Measurements from ENCODE around the gene MND1. TPM values are rescaled to one million over a fixed set of nuclear protein-coding genes. Genes with fewer than 3 reads are reported as not detected.

Gene MND1
- total and polyA plus RNA-seq, 2 donors from 2014 or later = 0.98 to 1.5 TPM

DNA sequence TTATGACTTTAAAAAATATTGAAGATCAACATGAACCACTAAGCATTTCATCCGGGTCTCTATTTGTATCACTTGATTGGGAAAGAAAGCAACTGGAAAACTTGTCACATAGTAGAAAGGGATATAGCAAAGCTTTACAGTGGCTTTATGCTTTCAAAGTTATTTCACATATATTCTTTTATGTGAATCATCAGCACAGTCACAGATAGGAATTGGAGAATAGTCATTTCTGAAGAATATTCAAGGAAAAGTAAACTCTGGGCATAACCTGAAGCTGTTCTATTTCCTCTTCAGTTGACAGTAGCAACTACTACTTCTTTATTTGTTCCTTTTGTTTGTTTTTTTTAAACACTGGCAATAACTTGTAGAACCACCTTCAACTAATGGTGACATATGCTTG is 50.5 kb downstream of the MND1 start:
- intact Hi-C loops (cut with DNase I) = no loop called here
- no peaks in the 10 kb centered on the region for H3K27me3 ChIP-seq (ENCODE audit: control insufficient read depth, insufficient read depth, low read length)
- TF ChIP-seq, protein P1, sequence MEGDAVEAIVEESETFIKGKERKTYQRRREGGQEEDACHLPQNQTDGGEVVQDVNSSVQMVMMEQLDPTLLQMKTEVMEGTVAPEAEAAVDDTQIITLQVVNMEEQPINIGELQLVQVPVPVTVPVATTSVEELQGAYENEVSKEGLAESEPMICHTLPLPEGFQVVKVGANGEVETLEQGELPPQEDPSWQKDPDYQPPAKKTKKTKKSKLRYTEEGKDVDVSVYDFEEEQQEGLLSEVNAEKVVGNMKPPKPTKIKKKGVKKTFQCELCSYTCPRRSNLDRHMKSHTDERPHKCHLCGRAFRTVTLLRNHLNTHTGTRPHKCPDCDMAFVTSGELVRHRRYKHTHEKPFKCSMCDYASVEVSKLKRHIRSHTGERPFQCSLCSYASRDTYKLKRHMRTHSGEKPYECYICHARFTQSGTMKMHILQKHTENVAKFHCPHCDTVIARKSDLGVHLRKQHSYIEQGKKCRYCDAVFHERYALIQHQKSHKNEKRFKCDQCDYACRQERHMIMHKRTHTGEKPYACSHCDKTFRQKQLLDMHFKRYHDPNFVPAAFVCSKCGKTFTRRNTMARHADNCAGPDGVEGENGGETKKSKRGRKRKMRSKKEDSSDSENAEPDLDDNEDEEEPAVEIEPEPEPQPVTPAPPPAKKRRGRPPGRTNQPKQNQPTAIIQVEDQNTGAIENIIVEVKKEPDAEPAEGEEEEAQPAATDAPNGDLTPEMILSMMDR (IDR thresholded peaks at IDR 0.05; ENCODE audit: borderline replicate concordance, extremely low read depth, insufficient read depth) = no peak
- no peak for DNase-seq
- no peak overlapping the region for H3K27ac ChIP-seq (ENCODE audit: low read depth in 2 of 2, low read length in 2 of 2)
- no peaks in the 10 kb centered on the region for H3K36me3 ChIP-seq (ENCODE audit: control insufficient read depth in 2 of 3, insufficient read depth in 3 of 3, low read length in 3 of 3)
- no peaks in the 10 kb centered on the region for H3K4me1 ChIP-seq (ENCODE audit: control insufficient read depth in 2 of 3, insufficient read depth in 2 of 3, low read depth in 1 of 3, low read length in 3 of 3)
- H3K4me3 ChIP-seq (ENCODE audit: low read length in 3 of 3) = no peak overlapping the region
- FAIRE-seq = no peak
- H3K9ac ChIP-seq (ENCODE audit: low read length in 3 of 3) = no peak overlapping the region
- H3K9me3 ChIP-seq (ENCODE audit: control insufficient read depth in 2 of 3, insufficient read depth in 1 of 3, low read length in 3 of 3) = no peaks in the 10 kb centered on the region

DNA sequence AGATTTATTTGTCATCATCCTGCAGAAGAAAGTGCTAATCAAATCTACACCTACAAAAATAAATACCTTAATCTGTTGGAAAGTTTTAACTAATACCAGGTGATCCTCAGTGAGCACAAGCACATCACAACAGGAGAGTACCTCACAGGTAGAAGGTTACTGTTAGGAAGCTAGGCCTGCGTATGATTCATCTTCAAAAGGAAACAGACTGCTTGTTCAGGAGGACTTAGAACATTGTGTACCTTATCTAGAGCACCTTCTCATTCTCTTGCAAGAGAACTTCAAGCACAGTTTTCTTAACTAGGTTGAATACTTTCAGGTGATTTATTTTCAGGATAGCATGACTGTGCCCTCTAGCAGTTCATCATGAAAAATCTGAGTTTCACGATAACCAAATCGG is 54.2 kb downstream of the MND1 start:
- Histone ChIP-seq H3K9me3 (ENCODE audit: control insufficient read depth in 2 of 3, insufficient read depth in 1 of 3, low read length in 3 of 3) (no peaks in the 10 kb centered on the region), H3K4me3 (ENCODE audit: low read length in 3 of 3) (no peak overlapping the region), H3K27me3 (ENCODE audit: control insufficient read depth, insufficient read depth, low read length) (no peaks in the 10 kb centered on the region), H3K27ac (ENCODE audit: low read depth in 2 of 2, low read length in 2 of 2) (no peak overlapping the region), H3K9ac (ENCODE audit: low read length in 3 of 3) (no peak overlapping the region), H3K36me3 (ENCODE audit: control insufficient read depth in 2 of 3, insufficient read depth in 3 of 3, low read length in 3 of 3) (no peaks in the 10 kb centered on the region), H3K4me1 (ENCODE audit: control insufficient read depth in 2 of 3, insufficient read depth in 2 of 3, low read depth in 1 of 3, low read length in 3 of 3) (no peaks in the 10 kb centered on the region)
- TF ChIP-seq, protein P1 (IDR thresholded peaks at IDR 0.05; ENCODE audit: borderline replicate concordance, extremely low read depth, insufficient read depth) = no peak
- intact Hi-C loops (cut with DNase I) = no loop called here
- DNase-seq (no peak), FAIRE-seq (no peak)

DNA sequence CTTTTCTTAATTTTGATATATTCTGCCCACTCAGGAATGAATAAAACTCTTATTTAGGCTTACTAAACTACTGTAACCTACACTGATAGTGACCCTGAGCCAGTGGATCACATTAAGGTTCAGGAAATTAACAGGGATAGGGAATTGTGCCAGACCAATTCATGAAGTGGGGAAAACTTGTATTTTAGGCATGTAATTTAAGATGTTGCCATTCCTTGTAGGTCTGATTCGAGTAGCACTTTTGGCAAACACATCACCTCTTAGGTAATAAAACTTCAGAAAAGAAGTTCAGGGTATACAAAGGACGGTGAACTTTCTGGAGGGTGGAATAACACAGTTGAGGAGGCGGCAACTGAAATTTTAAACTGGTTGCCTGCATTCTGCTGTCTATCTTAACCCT is 54.9 kb downstream of the MND1 start:
- Histone ChIP-seq H3K27ac (ENCODE audit: low read depth in 2 of 2, low read length in 2 of 2) (no peak overlapping the region), H3K9ac (ENCODE audit: low read length in 3 of 3) (no peak overlapping the region), H3K27me3 (ENCODE audit: control insufficient read depth, insufficient read depth, low read length) (no peaks in the 10 kb centered on the region), H3K4me3 (ENCODE audit: low read length in 3 of 3) (no peak overlapping the region), H3K36me3 (ENCODE audit: control insufficient read depth in 2 of 3, insufficient read depth in 3 of 3, low read length in 3 of 3) (no peaks in the 10 kb centered on the region), H3K4me1 (ENCODE audit: control insufficient read depth in 2 of 3, insufficient read depth in 2 of 3, low read depth in 1 of 3, low read length in 3 of 3) (no peaks in the 10 kb centered on the region), H3K9me3 (ENCODE audit: control insufficient read depth in 2 of 3, insufficient read depth in 1 of 3, low read length in 3 of 3) (no peaks in the 10 kb centered on the region)
- DNase-seq (no peak), FAIRE-seq (no peak)
- intact Hi-C loops (cut with DNase I) = no loop called here
- TF ChIP-seq, protein P1 (IDR thresholded peaks at IDR 0.05; ENCODE audit: borderline replicate concordance, extremely low read depth, insufficient read depth) = no peak

DNA sequence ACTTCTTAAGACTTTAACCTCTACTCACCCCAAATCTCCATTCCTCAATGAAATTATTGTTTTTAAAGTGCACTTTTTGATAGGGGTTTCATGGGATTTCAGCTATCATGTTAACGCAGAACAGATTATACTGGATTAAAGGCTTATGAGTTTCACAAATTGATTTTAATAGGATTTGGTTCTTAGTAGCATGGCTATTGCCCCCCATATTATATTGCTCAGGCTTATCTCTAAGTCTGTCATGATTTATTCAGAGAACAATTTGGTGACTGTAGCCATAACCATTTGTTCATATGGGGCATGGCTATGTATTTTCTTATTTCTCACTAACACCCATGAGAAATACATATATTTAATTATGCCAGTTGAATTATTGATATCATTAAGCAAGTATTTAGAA is 57.0 kb downstream of the MND1 start:
- Histone ChIP-seq H3K9ac (ENCODE audit: low read length in 3 of 3) (no peak overlapping the region), H3K9me3 (ENCODE audit: control insufficient read depth in 2 of 3, insufficient read depth in 1 of 3, low read length in 3 of 3) (no peaks in the 10 kb centered on the region), H3K4me3 (ENCODE audit: low read length in 3 of 3) (no peak overlapping the region), H3K27ac (ENCODE audit: low read depth in 2 of 2, low read length in 2 of 2) (no peak overlapping the region), H3K4me1 (ENCODE audit: control insufficient read depth in 2 of 3, insufficient read depth in 2 of 3, low read depth in 1 of 3, low read length in 3 of 3) (no peaks in the 10 kb centered on the region), H3K36me3 (ENCODE audit: control insufficient read depth in 2 of 3, insufficient read depth in 3 of 3, low read length in 3 of 3) (no peaks in the 10 kb centered on the region), H3K27me3 (ENCODE audit: control insufficient read depth, insufficient read depth, low read length) (no peaks in the 10 kb centered on the region)
- DNase-seq (no peak), FAIRE-seq (no peak)
- intact Hi-C loops (cut with DNase I) = no loop called here
- TF ChIP-seq, protein P1 (IDR thresholded peaks at IDR 0.05; ENCODE audit: borderline replicate concordance, extremely low read depth, insufficient read depth) = no peak
